Gastroesophageal sphincter (tissue), 3 donors: ENCODE results near the gene MAML2.

ENCODE experiments used
- EP300 ChIP-seq: sonication (generic); formaldehyde crosslinking; IDR thresholded peaks from one replicate; pipeline ENCODE4 v1.6.1; 2017; ENCODE audit warnings: antibody characterized with exemption, mild to moderate bottlenecking
- POLR2AphosphoS5 ChIP-seq: sonication (generic); formaldehyde crosslinking; IDR thresholded peaks from one replicate; pipeline ENCODE4 v1.6.1; 2017; ENCODE audit warnings: antibody characterized with exemption
- TF ChIP-seq, protein P1 (sequence below), 4 experiments: fragments of 200-600 bp in 2 of 4; fragments of 450-650 bp in 2 of 4; sonication (generic) in 1 of 4; IDR thresholded peaks; one replicate each; pipeline ENCODE4 v1.5.1; 2017 to 2019; ENCODE audit warnings: antibody characterized with exemption in 4 of 4, mild to moderate bottlenecking in 2 of 4, moderate library complexity in 2 of 4

DNA sequence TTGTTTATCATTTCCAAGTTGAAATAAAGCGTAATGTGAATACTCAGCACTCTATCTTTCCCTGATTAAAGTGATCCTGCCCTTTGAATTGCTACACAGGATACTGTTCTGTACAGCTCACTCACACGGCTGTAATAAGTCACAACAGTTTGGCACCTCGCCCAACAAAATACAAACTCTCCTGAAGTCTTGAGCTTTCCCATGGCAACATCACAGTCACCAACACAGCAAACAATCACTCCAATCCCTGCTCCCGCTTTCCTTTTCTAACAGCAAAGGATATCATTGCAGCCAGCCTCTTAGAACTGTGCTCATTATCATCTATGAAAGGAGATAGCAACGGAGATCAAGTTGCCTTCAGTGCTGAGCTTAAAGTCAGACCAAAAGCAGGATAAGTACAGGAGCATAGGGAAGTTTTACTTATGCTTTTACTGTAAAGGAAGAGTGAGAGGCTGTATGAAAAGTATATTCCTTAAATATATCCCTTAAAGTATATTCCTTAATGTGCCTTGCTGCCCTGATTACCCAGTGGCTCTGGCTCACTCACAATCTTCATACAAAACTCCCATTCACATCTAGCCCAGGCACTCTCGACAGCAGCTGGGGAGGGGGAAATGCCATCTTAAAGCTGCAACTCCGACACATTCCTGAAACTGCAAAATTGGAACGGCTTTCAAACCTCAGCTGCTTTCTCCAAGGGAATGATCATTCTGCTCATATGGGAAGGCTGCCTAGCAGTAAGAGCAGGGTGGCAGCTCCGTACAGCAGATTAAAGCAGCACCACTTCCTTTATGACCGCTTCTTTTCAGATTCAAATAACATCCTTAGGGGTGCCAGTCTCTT, 35.8 kb downstream of the MAML2 start:
- TF ChIP-seq, protein P1, sequence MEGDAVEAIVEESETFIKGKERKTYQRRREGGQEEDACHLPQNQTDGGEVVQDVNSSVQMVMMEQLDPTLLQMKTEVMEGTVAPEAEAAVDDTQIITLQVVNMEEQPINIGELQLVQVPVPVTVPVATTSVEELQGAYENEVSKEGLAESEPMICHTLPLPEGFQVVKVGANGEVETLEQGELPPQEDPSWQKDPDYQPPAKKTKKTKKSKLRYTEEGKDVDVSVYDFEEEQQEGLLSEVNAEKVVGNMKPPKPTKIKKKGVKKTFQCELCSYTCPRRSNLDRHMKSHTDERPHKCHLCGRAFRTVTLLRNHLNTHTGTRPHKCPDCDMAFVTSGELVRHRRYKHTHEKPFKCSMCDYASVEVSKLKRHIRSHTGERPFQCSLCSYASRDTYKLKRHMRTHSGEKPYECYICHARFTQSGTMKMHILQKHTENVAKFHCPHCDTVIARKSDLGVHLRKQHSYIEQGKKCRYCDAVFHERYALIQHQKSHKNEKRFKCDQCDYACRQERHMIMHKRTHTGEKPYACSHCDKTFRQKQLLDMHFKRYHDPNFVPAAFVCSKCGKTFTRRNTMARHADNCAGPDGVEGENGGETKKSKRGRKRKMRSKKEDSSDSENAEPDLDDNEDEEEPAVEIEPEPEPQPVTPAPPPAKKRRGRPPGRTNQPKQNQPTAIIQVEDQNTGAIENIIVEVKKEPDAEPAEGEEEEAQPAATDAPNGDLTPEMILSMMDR (IDR thresholded peaks at IDR 0.05) = no peak
- TF ChIP-seq POLR2AphosphoS5 (peak; percentile 77), EP300 (no peak)
